ENCODE data around the gene HBQ1.

GRCh38 chr16:142405-142967, 37.8 kb upstream of the HBQ1 start:
- TF ChIP-seq CTCF (IDR thresholded peaks at IDR 0.05) (no peak), POLR2A (IDR thresholded peaks at IDR 0.05) (no peak)

Measured in suprapubic skin (tissue), 3 donors.